SIG-M5 treated with dmso at 0.1 percent for 504 hours (cell line): ENCODE results near the gene GRIK5.

Source experiments
- DNase-seq: peaks from one replicate; lab custom pipeline; 2025; ENCODE audit not compliant: unreplicated experiment; lab: John Stamatoyannopoulos, UW

The GRIK5 gene

GRCh38 chr19:42078538-42079275 lies 8.7 kb upstream of the GRIK5 start:
- DNase-seq: no peak

DNA sequence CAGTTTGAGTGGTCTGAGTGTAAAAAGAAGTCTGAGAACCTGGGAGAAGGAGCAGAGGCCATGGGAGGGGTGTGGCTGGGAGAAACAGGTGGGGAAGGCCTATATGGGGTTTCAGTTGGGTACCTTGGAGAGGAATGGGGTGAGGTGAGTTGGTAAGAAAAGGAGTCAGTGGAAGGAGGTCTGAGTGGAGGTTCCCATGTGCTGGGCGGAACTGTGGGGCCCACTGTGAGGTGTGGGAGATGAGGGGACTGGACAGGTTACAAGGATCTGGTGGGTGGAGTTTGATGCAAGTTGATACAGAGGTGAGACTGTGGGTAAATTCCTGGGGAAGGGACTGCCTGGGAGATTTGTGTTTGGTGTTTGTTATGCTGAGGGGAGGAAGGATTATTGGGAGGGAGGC lies 8.1 kb upstream of the GRIK5 start:
- no peak for DNase-seq

GRCh38 chr19:42076380-42076944 lies 6.5 kb upstream of the GRIK5 start:
- DNase-seq: no peak

DNA sequence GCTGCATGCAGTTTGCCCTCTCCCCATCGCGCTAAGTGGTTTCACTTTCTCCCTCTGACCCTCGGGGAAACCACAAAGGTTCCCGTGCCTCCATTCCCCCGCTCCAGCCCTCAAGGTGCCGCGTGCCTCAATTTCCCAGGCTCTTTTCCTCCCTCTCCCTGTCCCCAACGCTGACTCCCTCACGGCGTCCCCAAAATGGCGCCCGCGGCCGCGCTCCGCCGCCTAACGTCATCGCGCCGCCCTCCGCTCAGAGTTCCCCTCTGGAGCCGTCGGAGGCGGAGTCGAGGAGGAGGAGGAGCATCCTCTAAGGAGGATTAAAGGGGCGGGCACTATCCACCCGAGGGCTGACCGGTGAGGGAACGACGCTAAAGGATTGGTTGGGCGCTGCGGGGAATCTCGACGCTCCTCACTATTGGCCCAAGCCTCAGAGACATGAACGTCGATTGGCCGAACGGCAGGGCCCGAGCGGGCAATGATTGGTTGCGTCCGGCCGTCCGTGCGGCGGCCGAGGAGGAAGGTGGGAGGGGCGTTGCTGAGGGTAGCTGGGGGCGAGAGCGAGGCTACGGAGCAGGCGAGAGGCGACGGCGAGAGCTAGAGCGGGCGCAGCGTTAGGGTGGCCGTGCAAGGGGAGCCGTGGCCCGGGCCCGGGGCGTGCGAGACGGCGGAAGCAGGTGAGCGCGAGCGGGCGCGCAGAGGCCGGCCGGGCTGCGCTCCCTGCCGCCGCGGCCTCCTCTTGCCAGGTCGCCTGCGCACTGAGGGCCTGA lies 5.8 kb upstream of the GRIK5 start, which contains the start of gene ZNF574:
TSS of gene ZNF574 (plus strand) at position 551 of the 764 bp plus-strand sequence. CDS start 2,441 bp downstream, outside the sequence.
- DNase-seq: peak; percentile 98

GRCh38 chr19:42075364-42075615 lies 5.3 kb upstream of the GRIK5 start:
- no peak for DNase-seq

DNA sequence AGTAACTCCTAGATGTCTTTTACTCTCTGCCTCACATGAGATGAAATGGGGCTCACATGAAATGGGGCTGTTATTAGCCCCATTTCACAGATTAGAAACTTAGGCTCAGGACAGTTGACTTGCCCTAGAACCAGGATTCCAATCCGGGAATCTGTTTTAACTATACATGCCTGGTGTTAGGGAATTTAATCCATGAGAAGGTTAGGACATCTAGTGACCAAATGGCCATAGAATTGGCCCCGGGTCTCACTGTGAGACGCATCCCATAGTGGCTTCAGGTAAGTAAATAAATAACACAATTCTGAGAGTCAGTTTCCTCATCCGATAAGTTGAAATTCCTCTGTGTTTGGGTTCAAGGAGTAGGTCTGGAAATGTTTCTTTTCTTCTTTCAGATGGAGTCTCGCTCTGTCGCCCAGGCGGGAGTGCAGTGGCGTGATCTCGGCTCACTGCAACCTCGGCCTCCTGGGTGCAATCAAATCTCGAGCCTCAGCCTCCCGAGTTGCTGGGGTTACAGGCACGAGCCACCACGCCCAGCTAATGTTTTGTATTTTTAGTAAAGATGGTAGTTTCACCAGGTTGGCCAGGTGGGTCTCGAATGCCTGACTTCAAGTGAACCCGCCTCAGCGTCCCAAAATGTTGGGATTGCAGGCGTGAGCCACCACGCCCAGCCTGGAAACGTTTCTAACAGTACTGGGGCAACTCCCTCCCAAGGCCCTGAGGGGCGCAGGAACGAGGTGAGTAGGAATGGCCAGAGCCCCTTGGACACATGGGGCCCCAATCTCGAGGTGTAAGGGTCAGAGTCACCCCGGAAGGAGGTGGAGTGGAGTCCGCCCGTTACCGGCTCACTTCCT lies 4.7 kb upstream of the GRIK5 start:
- no peak for DNase-seq

- no peak for DNase-seq
Measured at GRCh38 chr19:42071247-42071646, 1.2 kb upstream of the GRIK5 start.

GRCh38 chr19:42068756-42069571 lies 1.0 kb downstream of the GRIK5 start:
- DNase-seq: no peak

GRCh38 chr19:42068361-42068755 lies 1.6 kb downstream of the GRIK5 start:
- no peak for DNase-seq

GRCh38 chr19:42067315-42067888 lies 2.6 kb downstream of the GRIK5 start:
- DNase-seq: no peak

DNA sequence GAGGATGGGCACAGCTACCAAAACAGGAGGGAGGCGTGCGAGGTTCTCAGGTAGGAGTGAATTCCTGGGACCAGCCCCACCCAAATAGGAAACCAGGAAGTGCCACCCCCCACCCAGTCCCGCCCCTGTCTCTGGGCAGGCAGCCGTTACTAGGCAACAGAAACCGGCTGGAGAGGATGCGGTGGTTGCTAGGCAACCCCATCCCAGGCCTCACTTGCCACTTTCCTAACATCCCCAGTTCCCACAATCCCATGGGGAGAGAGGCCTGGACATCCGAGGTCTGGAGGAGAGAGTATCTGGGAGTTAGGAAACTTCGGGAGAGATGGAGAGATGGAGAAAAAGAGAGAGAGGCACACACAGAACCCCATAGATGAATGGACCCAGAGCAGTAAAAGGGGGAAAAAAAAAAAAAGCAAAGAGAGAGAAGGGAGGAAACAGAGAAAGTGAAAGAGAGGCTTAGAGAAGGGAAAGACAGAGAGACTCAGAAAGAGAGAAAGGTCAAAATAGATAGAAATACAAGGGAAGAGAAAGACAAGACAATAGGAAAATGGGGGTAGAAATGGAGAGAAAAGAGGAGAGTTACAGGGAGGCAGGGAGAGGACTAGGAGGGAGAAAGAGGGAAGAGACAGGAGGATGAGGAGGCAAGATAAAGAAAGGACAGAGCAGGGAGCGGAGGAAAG lies 3.8 kb downstream of the GRIK5 start:
- no peak for DNase-seq

GRCh38 chr19:42065511-42065910 lies 4.5 kb downstream of the GRIK5 start:
- DNase-seq: no peak

GRCh38 chr19:42065051-42065450 lies 5.0 kb downstream of the GRIK5 start:
- no peak for DNase-seq

DNA sequence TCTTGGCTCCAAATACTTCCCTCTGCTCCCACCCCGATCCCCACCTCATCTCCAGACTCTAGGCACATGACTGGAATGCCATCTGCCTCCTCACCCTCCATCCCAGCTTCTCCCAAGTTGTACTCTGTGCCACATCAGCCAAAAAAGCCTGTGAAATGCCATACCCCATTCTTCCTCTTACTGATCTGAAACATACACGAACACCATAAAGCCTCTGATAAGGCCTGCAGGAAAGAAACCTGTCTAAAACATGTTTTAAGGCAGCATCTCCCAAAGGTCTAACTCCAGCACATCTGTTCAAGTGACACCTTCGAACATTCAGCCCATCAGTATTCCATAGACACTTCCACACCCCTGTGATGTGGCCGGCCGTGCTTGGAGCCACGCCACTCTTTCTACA lies 5.6 kb downstream of the GRIK5 start:
- DNase-seq: no peak

DNA sequence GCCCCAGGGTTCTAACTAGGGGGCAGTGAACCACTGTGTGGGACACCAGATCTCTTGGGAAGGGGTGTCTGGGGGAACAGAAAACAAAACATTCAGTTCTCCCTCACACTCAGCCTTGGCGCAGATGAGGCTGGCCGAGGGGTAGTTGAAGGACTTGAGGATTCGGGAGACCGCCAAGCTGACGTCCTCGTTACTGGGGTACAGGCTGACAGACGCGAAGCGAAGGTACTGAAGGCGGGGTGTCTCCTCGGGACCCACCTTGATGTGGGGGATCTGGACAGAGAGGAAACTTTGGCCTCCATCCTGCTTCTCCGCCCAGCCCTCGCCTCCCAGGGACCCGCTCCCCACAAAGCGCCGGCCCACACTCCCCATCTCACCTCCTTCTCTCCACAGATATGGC lies 7.6 kb downstream of the GRIK5 start:
- no peak for DNase-seq

DNA sequence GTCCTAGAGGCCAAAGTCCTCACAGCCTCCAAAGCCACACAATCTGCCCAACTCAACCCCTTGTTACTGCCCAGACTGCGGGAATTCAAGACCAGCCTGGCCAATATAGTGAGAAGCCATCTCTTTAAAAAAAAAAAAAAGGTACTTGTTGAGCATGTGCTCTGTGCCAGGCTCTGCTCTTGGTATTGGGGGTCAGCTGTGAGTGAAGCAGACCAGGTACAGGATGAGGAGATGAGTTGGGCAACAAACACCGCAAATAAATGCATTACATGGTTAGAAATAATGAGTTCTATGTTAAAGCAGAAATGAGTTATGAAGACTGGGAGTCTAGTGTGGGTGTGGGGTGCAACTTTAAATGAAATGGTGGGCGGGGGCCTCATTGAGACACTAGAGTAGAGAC lies 9.9 kb downstream of the GRIK5 start:
- DNase-seq: no peak

GRCh38 chr19:42059196-42059595 lies 10.8 kb downstream of the GRIK5 start:
- DNase-seq: no peak

GRCh38 chr19:42057846-42058245 lies 12.2 kb downstream of the GRIK5 start:
- DNase-seq: no peak

GRCh38 chr19:42054205-42054604 lies 15.8 kb downstream of the GRIK5 start:
- no peak for DNase-seq
